ENCODE data around the gene PNPLA7.
"Not testable (repeated sequence)": the region's sequence is repeated elsewhere in the genome, so short reads cannot be mapped to it uniquely, and the experiment has no call there.

PNPLA7 gene

DNA sequence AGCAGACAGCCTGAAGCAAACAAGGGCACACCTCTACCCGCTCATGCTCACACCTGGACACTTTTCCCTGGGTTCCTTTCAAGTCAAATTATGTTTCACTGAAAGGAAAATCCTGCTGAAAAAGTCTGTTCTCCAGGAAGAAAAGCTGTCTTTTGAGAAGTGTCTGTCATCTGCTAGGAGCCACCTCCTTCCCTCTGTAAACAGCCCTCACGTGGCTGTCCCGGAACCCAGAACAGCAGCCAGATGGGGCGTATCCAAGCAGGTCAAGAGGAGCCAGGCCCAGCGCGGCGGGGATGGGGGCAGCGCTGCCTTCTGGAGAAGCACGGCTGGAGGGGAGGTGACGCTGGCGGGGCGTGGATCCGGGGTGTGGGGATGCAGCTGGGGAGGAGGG is at the start of gene PNPLA7:
Gene PNPLA7 (minus strand): TSS at position 172 of the 391 bp plus-strand sequence. CDS start 205 bp downstream, outside the sequence.
- peak within 1 kb of the TSS; percentile 55 for H3K4me3 ChIP-seq (ENCODE audit: low read length)
- DNase-seq (ENCODE audit: low read depth) = peak; percentile 39
- TF ChIP-seq, protein P1, sequence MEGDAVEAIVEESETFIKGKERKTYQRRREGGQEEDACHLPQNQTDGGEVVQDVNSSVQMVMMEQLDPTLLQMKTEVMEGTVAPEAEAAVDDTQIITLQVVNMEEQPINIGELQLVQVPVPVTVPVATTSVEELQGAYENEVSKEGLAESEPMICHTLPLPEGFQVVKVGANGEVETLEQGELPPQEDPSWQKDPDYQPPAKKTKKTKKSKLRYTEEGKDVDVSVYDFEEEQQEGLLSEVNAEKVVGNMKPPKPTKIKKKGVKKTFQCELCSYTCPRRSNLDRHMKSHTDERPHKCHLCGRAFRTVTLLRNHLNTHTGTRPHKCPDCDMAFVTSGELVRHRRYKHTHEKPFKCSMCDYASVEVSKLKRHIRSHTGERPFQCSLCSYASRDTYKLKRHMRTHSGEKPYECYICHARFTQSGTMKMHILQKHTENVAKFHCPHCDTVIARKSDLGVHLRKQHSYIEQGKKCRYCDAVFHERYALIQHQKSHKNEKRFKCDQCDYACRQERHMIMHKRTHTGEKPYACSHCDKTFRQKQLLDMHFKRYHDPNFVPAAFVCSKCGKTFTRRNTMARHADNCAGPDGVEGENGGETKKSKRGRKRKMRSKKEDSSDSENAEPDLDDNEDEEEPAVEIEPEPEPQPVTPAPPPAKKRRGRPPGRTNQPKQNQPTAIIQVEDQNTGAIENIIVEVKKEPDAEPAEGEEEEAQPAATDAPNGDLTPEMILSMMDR (conservative IDR thresholded peaks at IDR 0.05; ENCODE audit: low read depth, low read length) = no peak

DNA sequence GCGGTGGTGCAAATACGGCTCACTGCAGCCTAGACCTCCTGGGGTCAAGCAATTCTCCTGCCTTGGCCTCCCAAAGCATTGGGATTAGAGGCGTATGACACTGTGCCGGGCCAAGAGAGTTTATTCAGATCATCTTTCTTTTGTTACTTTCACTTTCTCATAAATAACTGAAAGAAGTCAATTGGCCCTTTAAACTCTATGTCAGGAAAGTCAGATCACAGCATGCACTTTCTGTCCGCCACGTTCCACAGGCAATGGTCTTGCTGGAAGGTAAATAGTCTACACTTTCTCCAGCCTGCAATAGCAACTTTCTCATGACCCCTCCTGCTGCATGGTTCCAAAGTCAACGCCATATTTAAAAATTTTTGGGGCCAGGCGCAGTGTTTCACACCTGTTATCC is 48.7 kb upstream of the PNPLA7 start:
- no peak for DNase-seq (ENCODE audit: low read depth)
- no peak overlapping the region for H3K4me3 ChIP-seq (ENCODE audit: low read length)
- TF ChIP-seq, protein P1 (conservative IDR thresholded peaks at IDR 0.05; ENCODE audit: low read depth, low read length) = no peak

DNA sequence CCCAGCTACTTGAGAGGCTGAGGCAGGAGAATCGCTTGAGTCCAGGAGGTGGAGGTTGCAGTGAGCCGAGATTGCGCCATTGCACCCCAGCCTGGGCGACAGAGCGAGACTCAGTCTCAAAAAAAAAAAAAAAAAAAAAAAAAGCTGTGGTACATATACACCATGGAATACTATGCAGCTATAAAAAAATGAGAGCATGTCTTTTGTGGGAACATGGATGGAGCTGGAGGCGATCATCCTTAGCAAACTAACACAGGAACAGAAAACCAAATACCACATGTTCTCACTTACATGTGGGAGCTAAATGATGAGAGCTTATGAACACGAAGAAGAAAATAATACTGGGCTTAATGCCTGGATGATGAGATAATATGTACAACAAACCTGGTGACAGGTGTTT is 46.4 kb upstream of the PNPLA7 start:
- not testable (repeated sequence) for DNase-seq (ENCODE audit: low read depth); H3K4me3 ChIP-seq (ENCODE audit: low read length)

DNA sequence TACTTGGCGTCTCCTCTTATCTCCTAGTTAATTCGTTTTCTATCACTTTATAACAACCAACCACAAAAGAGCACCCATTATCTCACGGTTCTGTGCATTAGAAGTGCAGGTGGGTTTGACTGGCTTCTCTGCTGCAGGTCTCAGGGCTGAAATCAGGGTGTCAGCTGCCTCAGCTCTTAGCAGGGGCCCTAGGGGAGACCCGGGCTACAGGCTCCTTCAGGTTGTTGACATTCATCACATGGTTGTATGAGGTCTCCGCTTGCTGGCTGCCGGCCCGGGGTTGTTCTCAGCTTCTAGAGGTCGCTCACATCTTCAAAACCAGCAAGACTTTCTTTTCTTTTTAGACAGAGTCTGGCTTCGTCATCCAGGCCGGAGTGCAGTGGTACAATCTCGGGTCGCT is 43.0 kb upstream of the PNPLA7 start:
- no peak overlapping the region for H3K4me3 ChIP-seq (ENCODE audit: low read length)
- no peak for DNase-seq (ENCODE audit: low read depth)
- TF ChIP-seq, protein P1 (conservative IDR thresholded peaks at IDR 0.05; ENCODE audit: low read depth, low read length) = no peak

DNA sequence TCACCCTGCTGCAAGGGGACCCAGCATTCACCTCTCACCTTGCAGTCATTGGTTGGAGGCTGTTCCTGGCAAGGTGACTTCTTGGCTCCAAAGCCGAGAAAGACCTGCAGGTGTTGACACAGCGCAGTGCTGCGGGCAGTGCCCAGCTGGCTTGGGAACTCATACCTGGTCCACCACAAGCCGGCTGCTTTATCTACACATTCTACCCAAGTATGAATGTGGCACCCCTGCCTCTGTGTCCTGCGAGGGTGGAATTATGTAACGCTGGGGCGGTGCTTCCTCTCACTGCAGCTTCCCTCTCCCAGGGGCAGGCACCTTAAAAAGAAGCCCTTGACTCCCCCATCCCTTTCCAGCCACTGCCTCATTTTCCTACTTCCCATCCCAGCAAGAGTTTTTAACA is 42.6 kb upstream of the PNPLA7 start:
- DNase-seq (ENCODE audit: low read depth) = no peak
- H3K4me3 ChIP-seq (ENCODE audit: low read length) = no peak overlapping the region

DNA sequence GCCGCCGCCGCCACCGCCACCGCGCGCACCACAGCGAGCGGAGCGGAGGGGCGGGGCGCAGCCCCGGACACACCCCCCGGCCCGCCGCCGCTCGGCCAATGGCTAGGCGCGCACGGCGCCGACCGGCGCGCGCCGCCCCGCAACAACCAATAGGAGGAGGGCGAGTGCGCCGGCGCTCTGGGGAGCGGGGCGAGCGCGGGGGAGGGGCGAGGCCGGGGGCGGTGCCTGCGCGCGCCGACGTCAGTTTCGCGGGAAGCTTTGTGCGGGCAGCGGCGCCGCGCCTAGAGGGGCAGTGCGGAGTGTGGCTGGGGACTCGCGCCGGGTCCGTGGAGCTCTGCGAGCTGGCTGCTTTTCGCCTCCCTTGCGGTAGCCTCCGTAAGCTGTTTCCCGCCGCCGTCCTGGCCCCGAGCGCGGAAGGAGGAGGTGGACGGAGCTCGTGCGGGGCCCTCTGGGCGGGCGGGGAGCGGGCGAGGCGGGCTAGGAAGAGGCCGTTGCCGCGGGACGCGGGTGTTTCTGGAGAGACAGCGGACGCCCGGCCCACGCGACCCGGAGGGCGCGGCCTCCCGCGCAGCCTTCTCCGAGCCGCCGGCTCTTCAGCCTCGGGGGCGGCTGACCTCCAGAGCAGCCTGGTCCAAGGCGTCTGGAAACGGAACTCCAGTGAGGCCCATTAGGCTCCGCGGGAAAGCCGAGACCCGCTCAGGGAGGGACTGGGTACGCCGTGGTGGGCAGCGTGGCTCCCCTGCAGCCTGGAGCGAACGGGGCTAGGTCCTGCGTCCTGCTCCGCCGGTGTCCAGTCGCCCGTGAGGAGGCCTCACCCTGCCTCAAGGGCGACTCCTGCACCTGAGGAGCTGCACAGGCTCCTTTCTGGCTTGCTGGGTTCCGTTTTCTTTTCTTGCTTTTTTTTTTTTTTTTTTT is 40.5 kb upstream of the PNPLA7 start, which contains the start of gene ZMYND19:
Gene ZMYND19 (minus strand): TSS at position 44 of the 915 bp plus-strand sequence. CDS start 249 bp downstream, outside the sequence.
- DNase-seq (ENCODE audit: low read depth) = peak; percentile 31
- H3K4me3 ChIP-seq (ENCODE audit: low read length) = peak within 1 kb of the TSS; percentile 71
- TF ChIP-seq, protein P1 (conservative IDR thresholded peaks at IDR 0.05; ENCODE audit: low read depth, low read length) = peak; percentile 16

More for the DNA sequence above, 42.6 kb upstream of the PNPLA7 start:
- TF ChIP-seq, protein P1 (conservative IDR thresholded peaks at IDR 0.05; ENCODE audit: low read depth, low read length) = no peak

DNA sequence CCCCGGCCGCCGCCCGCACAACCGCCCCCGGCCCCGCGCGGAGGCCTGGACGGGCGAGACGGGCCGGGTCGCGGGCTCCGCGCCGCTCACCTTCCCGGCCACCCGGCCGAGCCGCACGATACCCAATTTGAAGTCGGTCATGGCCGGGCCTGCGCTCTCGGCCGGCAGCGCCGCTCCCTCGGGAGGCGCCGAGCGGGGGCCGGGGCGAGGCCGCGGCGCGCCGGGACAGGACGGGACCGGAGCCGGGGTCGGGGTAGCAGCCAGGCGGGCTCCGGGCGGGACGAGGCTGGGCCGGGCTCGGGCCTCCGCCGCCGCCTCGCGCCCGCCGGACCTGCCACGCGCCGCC is 39.9 kb upstream of the PNPLA7 start:
- no peak for DNase-seq (ENCODE audit: low read depth)
- H3K4me3 ChIP-seq (ENCODE audit: low read length) = peak overlapping the region; percentile 23

More for the DNA sequence above, 39.9 kb upstream of the PNPLA7 start:
- TF ChIP-seq, protein P1 (conservative IDR thresholded peaks at IDR 0.05; ENCODE audit: low read depth, low read length) = no peak
